Stimulated activated CD4-positive, alpha-beta T cell treated with anti-CD3 and anti-CD28 coated beads, TNF-alpha, amount 100 ng/mL, for 1 hour (primary cell): ENCODE data around the gene NR3C1.
A peak's percentile ranks its signal among the peaks of the same experiment; 100 is the strongest.

Experiments
- DNase-seq, 3 donors: peaks; one replicate each; pipeline ENCODE4 v3.0.0-alpha.2; 2020; ENCODE audit warnings: low read depth in 3 of 3, low spot score in 1 of 3

The NR3C1 gene

DNA sequence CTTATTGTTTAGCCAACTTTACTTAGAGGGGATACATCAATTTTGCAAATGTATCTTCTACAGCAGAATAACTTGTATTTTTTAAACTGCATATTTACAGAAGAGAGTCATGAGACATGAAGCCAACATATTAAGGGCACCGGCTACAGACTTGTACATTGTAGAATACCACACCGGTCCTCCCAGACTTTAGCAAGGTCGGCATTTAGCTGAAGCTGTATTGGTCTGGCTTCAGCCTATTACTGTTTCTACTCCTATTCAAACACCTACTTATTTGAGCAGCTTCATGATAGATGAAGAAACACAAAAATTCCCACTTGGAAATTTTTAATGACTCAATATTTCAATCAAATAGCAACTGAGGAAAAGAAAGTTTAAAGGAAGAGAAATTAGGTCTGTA is 33.0 kb downstream of the NR3C1 start:
- DNase-seq: no peak

DNA sequence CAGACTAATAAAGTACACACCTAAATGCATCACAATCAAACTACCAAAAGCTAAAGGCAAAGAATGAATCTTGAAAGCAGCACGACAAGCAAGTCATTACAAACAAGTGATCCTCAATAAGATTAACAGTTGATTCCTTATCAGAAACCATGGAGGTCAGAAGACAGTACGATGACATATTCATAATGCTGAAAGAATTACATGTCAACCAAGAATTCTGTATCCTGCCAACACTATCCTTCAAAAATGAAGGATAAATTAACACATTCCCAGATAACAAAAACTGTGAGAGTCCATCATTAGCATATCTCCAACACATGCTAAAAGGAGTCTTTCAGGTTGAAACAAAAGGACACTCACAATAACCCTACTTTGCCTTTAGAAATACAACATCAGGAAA is 39.4 kb downstream of the NR3C1 start:
- no peak for DNase-seq

- DNase-seq: no peak
Observed at GRCh38 chr5:143362664-143363227, 40.7 kb downstream of the NR3C1 start.

DNA sequence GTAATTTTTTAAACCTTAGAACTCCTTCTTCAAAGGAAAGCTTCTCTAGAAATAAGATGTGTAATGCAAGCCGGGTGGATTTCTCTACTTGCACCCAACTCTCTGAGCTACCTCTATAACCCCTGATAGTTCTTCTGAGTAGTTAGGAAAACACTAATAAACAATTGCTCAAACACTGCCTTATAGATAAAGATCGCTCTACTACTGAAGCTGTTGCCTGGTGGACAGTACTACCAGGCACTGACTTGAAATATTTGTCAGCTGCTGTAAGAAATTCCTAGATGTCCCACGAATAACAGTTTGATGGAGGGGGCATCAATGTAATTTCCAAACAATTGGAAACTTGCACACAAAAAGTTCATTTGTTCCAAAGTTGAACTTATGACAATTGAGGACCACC is 42.0 kb downstream of the NR3C1 start:
- no peak for DNase-seq

DNA sequence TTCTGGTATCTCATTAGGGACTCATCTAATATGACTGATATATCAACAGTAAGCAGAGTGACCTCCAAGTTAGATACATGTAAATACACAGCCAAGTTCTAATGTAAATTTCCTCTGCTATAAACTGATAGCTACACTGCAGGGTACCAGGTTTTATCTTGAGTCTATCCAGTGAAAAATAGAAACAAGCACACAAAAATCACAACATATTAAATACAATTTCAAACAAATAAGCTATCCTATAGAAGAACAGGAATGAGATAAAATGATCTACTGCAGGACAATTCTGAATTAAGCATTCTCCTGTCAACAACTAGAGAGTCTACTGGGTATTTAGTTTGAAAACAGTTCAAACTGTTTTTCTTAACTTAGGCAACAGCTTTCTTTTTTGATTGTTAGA is 42.7 kb downstream of the NR3C1 start:
- no peak for DNase-seq

DNA sequence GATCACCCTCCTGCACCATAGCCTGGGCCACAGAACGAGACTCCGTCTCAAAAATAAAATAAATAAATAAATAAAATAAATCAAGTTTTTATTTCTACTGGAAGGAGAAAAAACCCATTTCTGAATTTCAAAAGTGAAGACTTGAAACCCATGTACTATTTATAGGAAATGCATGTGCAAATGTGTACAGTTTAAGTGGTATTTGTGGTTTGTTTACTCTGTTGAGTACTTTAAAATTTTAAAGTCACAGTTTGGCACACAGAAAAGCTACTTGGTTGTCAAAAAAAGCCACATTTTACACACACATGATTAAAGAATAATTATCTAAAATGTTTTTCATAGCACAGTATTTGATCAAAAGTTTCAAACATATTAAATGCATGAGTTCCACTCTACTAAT is 43.6 kb downstream of the NR3C1 start:
- DNase-seq: no peak

- no peak for DNase-seq
Observed at GRCh38 chr5:143356855-143357583, 46.5 kb downstream of the NR3C1 start.

DNA sequence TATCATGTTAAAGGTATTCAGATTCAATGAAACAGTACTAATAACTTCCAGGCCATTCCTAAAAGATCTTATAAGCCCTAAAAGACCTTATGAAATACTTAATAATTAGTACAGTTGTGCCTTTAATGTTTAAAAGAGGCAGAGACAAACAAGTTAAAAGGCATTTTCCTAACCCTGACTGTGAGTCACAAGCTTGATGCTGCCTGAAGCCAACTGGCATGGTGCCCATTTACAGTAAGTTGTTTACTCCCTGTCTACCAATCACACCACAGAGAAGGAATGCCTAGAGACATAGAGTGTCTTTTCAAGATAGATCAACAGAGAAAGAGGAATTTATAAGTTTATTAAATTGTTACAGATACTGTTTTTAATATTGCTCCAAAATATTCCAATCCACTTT is 47.8 kb downstream of the NR3C1 start:
- DNase-seq: peak in 2 of 3 donors; percentile 25 to 39

- no peak for DNase-seq
Observed at GRCh38 chr5:143354025-143354424, 49.5 kb downstream of the NR3C1 start.

GRCh38 chr5:143352691-143353090 is 50.8 kb downstream of the NR3C1 start:
- DNase-seq: no peak

DNA sequence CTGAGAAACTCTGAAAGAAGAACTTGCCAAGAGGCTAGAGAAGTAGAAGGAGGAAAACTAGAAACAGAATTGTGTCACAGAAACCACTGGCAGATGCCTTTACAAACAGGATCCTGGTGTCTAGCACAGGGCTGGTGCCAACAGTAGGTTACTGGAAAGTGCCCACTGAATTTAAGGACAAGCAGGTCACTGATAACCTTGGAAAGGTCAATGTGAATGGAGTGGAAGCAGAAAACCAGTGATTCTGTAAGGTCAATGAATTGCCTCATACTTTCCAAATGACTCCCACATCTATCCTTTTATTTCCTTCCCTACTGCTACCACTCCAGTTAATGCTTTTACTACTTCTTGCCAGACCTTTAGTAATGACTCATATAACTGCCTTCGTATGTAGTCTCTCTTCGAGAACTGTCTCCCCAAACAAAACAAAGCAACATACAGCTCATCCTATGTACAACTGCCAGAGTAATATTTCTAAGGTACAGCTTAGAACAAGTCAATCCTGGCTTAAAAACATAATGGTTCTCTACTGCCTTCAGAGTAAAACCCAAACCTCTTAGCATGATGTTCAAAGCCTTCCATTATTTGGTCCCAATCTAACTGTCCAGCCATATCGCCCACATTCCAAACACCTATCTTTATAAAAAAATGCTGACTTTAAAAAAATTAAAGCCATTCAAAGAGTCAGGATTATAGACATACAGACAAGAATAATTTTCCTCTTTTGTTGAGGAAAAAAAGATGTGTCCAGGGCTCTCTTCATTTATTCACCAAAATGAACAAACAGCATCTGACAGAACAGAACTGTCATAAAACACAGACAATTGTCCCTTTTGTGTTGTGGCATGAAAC is 52.5 kb downstream of the NR3C1 start:
- DNase-seq: no peak

DNA sequence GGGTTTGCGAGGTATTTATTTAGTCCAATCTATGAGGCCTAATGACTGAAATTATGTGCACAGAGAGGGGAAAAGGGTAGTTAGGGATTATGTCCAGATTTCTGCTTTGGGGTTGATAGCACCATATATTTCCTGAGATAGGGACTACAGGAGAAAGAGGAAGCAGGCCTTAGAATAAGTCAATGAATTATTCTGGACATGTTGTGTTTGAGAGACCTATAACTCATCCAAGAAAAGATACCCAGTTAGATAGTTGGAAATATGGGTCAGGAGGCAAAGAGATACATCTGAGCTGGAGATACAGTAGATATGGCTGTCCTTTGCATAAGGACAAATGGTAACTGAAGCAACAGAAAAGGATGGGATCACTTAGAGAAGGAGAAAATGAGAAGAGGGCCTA is 53.1 kb downstream of the NR3C1 start:
- no peak for DNase-seq

DNA sequence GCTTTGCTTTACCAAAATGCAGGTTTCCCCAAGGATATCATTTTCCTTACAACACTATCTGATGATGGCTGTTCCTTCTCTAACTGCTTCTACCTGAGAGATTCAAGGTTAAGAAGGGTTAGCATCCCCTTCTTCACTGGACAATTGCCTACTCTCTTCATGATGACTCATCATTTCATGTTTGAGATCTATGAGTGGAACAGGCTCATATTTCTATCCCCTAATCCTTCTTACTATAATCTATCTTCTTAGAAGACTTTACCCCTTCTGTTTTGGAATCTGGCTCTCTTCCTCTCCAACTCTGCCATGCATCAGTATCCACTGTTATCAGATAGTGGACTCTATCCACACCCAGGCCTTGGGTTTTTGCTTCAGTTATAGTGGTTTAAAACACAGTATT is 54.3 kb downstream of the NR3C1 start:
- DNase-seq: no peak

DNA sequence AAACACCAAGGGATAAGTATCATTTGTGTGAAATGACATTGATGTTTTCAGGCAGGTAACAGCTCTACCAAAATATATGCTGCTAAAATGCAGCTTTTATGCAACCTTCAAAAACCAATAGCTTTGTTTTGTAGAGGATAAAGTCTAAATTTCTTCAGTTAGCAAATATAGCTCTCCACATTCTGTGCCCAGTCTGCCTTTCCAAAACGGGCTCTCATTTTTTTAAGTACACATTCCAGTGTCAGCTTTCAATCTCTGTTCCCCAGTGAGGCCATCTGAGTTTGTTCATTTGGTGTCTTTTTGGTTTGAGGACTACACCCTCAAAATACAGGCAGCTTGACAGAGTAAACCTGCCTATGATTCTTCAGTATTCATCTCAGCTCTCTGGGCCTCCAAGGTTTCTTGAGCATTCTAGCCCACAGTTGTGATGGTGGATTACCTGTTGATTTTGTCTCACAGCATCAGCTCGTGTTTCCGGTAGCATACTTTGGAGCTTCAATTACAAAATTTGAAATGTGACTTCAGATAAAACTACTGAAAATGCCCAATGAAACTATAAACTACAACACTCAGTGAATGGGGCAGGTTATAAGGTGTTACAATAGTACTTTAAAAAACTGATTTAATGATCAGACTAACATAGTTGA is 55.7 kb downstream of the NR3C1 start:
- DNase-seq: no peak

DNA sequence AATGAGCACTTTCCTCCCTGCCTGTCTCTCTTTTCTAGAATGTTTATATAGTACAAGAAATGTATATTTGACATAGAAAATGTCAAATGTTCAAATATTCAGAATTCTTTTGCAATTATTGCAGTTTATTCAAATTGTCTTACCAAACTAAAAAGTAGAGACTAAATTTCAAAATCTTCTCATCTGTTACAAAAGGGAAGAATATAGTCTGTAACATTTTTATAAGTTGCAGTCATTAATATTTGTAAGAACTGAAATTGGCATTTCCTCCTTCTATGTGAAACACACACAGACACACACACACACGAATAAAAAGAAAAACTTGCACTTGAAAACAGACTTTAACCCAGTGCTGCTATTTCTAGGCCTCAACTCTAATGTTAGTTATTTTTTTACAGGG is 56.4 kb downstream of the NR3C1 start:
- DNase-seq: no peak

DNA sequence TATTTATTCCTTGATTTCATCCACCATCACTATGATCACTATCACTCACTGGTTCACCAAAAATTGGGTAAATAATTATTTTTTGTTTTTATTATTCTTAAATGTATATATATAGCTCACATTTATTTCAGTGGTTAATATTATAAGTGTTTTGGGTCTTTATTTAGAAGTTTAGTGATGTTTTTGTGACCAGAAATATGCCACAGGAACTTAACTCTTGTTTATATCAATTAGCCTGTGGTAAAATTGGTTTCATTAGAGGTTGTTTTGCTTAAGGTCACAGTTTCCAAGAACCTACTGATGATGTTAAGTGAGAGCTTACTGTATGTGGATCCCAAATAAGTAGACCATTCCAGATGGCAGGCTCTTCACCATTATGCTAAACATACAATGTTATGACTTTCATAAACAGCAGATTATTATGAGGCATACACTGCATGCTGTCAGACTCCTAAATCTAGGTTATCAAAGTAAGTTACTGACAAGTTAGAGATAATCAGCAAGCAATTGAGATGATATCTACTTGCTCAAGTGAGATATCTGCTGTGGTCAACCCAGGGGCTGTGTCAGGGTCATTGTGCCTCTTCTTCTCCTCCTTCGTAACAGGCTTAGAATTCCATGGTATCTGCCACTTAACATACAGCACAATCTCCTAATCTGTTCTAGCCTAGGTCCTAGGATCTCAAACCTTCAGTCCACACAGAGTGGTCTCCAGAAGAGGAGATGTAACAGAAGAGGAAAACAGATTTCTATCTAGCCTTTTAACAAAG is 57.6 kb downstream of the NR3C1 start:
- DNase-seq: no peak

- DNase-seq: no peak
Observed at GRCh38 chr5:143343042-143343441, 60.4 kb downstream of the NR3C1 start.

- DNase-seq: no peak
Observed at GRCh38 chr5:143342607-143343006, 60.9 kb downstream of the NR3C1 start.

DNA sequence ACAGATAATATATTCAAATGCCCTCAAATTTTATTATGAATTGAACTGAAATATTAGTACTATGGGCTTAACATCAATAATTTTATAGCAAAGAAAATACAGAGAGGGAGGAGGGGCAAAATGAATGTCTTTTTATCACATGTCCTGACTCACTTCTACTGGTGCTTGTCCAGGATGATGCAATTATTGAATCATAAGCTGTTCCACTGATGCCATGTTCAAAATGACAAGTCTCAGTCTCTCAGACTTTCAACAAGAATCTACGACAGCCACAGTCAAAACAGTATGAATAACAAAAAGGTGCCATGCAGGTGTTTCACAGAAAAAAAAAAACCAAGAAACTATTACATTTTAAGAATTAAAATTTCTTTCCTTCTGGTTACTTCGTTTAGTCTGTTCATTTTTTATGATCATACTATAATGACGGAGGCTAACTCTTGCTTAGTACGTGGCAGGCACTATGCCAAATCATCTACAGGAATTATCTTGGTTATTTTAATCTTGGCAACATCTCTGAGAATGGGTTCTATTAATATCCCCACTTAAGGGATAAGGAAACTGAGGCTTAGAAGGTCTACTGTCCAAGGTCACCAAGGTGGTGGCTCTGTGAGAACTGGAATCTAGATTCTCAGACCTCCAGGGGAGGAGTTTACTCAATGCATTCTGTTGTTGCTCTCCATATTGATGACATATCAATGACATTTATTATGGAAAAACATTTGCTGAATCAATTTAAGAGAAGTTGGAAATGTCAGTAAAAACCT is 61.5 kb downstream of the NR3C1 start:
- DNase-seq: no peak
